BE2C (cell line): Measurements from ENCODE around the gene DCHS2.
A peak's percentile ranks its signal among the peaks of the same experiment; 100 is the strongest.

Source experiments
- DNase-seq: peaks from one replicate; pipeline ENCODE4 v3.0.0-alpha.2; 2020
- H3K27me3 ChIP-seq: fragments of 250-450 bp; sonication (Bioruptor Pico); 2 replicates; pipeline ENCODE4 v1.5.1; 2020; ENCODE audit warnings: mild to moderate bottlenecking
- H3K36me3 ChIP-seq: fragments of 250-450 bp; sonication (Bioruptor Pico); 2 replicates; pipeline ENCODE4 v1.5.1; 2020; ENCODE audit warnings: mild to moderate bottlenecking
- H3K4me1 ChIP-seq: fragments of 250-450 bp; sonication (Bioruptor Pico); 2 replicates; pipeline ENCODE4 v1.5.1; 2020
- H3K4me3 ChIP-seq: 2 replicates; pipeline ENCODE4 v1.5.1; 2011; ENCODE audit warnings: low read depth, low read length
- H3K9me3 ChIP-seq: fragments of 250-450 bp; sonication (Bioruptor Pico); 2 replicates; pipeline ENCODE4 v1.5.1; 2020
- TF ChIP-seq, protein P1 (sequence below): IDR thresholded peaks from 2 replicates; pipeline ENCODE4 v1.5.1; 2012; ENCODE audit warnings: mild to moderate bottlenecking, low read depth, low read length

Gene DCHS2

DNA sequence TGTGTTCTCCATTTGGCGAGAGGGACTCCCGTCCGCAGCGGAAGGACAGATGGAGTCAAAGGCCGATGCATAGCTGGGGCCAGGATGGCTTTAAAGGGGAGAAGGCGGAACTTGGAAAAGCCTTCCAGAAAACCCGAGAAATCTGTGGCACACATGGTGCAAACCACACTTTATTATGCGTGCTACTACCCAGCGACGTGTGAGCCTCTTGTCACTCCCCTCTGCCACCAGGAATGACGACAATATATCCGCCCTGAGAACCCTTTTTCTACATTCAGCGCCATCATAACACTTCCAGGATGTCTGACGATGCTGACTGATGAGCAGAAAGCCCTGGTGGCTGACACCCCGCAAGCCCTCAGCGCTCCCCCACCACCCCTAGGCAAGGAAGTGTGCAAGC, 689 bp upstream of the DCHS2 start:
- Histone ChIP-seq H3K4me3 (peak overlapping the region; percentile 63), H3K4me1 (no peaks in the 10 kb centered on the region), H3K9me3 (no peaks in the 10 kb centered on the region), H3K36me3 (no peaks in the 10 kb centered on the region), H3K27me3 (peaks cover 27% of the 10 kb centered on the region)
- no peak for DNase-seq
- TF ChIP-seq, protein P1, sequence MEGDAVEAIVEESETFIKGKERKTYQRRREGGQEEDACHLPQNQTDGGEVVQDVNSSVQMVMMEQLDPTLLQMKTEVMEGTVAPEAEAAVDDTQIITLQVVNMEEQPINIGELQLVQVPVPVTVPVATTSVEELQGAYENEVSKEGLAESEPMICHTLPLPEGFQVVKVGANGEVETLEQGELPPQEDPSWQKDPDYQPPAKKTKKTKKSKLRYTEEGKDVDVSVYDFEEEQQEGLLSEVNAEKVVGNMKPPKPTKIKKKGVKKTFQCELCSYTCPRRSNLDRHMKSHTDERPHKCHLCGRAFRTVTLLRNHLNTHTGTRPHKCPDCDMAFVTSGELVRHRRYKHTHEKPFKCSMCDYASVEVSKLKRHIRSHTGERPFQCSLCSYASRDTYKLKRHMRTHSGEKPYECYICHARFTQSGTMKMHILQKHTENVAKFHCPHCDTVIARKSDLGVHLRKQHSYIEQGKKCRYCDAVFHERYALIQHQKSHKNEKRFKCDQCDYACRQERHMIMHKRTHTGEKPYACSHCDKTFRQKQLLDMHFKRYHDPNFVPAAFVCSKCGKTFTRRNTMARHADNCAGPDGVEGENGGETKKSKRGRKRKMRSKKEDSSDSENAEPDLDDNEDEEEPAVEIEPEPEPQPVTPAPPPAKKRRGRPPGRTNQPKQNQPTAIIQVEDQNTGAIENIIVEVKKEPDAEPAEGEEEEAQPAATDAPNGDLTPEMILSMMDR = no peak

- H3K9me3 ChIP-seq = no peaks in the 10 kb centered on the region
- TF ChIP-seq, protein P1 = no peak
- DNase-seq = peak; percentile 16
- peak overlapping the region; percentile 63 for H3K4me3 ChIP-seq
- no peaks in the 10 kb centered on the region for H3K4me1 ChIP-seq
- H3K27me3 ChIP-seq = peaks cover 20% of the 10 kb centered on the region
- H3K36me3 ChIP-seq = no peaks in the 10 kb centered on the region
These were observed 837 bp downstream of the DCHS2 start for GRCh38 chr4:154490583-154491340.

DNA sequence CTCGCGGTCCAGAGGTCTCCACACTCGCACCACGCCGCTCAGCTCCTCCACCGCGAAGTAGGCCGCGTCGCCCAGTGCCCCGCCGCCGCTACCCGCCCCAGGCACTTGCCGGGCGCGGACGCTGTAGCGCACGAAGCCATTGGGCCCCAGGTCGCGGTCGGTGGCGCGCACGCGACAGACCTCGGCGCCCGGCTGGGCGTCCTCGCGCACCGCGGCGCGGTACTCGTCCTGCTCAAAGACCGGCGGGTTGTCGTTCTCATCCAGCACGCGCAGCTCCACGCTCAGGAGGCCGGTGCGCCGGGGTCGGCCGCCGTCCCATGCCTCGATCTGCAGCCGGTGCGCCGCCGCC, 1.4 kb downstream of the DCHS2 start:
- TF ChIP-seq, protein P1 = no peak
- no peaks in the 10 kb centered on the region for H3K4me1 ChIP-seq
- no peak overlapping the region for H3K4me3 ChIP-seq
- no peak for DNase-seq
- H3K27me3 ChIP-seq = peaks cover 20% of the 10 kb centered on the region
- no peaks in the 10 kb centered on the region for H3K9me3 ChIP-seq
- H3K36me3 ChIP-seq = no peaks in the 10 kb centered on the region

DNA sequence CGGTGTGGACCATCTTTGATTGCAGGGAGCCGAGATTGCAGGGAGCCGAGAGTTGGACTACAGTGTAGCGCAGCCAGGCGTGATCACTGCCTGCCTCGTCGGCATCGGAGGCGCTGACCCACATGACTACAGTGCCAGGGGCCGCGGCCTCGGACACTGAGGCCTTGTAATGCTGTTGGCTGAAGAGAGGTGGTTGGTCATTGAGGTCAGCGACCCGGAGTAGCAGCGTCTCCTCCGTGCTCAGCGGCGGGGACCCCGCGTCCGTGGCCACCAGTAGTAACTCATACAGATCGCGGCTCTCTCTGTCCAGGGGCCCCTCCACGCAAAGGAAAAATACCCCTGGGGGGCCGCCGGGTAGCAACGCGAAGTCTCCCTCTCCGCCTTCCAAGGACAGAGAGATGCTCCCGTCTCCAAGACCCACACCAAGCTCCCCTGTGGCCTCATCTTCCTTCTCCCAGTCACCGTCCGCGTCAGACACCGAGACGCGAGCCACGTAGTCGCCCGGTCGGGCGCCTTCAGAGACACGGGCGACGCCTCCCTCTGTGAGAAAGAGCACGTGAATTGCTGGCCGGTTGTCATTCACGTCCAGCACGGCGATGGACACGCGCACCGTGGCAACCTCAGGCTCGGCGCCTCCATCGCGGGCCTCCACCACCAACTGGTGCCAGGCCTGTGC, 1.9 kb downstream of the DCHS2 start:
- DNase-seq = no peak
- no peaks in the 10 kb centered on the region for H3K4me1 ChIP-seq
- no peak overlapping the region for H3K4me3 ChIP-seq
- TF ChIP-seq, protein P1 = no peak
- H3K27me3 ChIP-seq = peaks cover 20% of the 10 kb centered on the region
- H3K9me3 ChIP-seq = no peaks in the 10 kb centered on the region
- H3K36me3 ChIP-seq = no peaks in the 10 kb centered on the region

DNA sequence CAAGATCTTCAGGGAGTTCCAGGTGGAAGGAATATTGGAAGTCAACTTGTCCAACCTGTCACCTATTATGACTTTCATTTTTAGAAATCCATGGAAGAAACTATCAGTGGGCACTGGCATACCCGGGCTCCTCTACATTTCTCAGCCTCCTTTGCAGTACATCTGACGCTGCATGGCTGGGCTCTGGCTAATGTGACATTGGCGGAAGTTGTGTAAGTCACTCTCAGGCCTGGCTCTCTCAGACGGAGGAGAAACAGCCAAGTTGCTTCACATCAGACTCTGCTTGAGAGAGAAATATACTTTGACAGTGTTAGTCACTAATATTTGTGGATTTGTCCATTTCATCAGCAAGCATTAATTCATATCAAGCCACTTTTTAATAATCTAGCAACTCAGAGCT, 4.5 kb downstream of the DCHS2 start:
- peaks cover 22% of the 10 kb centered on the region for H3K27me3 ChIP-seq
- no peaks in the 10 kb centered on the region for H3K4me1 ChIP-seq
- TF ChIP-seq, protein P1 = no peak
- no peaks in the 10 kb centered on the region for H3K9me3 ChIP-seq
- H3K36me3 ChIP-seq = no peaks in the 10 kb centered on the region
- no peak for DNase-seq
- H3K4me3 ChIP-seq = no peak overlapping the region

DNA sequence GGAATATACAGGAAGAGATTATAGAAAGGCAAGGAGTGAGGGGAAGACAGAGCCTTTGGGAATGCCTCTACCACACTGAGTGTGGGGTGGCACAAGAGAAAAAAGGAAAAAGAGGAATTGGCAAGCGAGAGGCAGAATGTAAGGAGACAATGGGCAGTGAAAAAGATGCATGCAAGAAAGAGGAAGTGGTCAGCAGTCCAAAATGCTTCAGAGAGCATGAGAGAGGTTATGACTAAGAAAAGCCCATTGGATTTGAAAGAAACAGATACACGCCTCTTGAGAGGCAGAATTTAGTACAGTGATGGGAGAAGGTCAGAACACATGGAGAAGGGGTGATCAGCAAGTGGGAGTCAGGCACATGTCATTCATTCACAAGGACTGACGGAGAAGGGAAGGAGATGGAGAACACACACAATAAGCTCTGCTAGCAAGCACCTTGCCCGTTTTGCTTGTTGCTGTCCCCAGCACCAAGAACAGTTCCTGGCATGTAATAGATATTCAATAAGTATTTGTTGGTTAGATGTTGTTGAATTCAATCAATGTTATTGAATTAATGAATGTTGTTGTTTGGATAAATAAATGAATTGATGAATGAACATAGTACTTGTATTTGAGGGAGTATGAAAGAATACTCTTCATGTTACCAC, 6.3 kb downstream of the DCHS2 start:
- TF ChIP-seq, protein P1 = no peak
- Histone ChIP-seq H3K4me1 (no peaks in the 10 kb centered on the region), H3K9me3 (no peaks in the 10 kb centered on the region), H3K27me3 (peaks cover 6% of the 10 kb centered on the region), H3K36me3 (no peaks in the 10 kb centered on the region), H3K4me3 (no peak overlapping the region)
- DNase-seq = no peak
